GM19043 (cell line): ENCODE measurements around the gene KIF27.
"Not testable (repeated sequence)": the region's sequence is repeated elsewhere in the genome, so short reads cannot be mapped to it uniquely, and the experiment has no call there.

Experiments
- ATAC-seq: cut with Tn5 transposase; IDR thresholded peaks from one replicate; pipeline ENCODE4 v1.9.1; 2021; ENCODE audit warnings: low read depth; ENCODE audit not compliant: unreplicated experiment

Gene KIF27

GRCh38 chr9:83932851-83933250 is 11.6 kb upstream of the KIF27 start:
- ATAC-seq, result no peak

- no peak for ATAC-seq
Measured at GRCh38 chr9:83932011-83932410, 10.8 kb upstream of the KIF27 start.

- ATAC-seq, result no peak
Measured at GRCh38 chr9:83930881-83931280, 9.6 kb upstream of the KIF27 start.

GRCh38 chr9:83927591-83927990 is 6.4 kb upstream of the KIF27 start:
- no peak for ATAC-seq

GRCh38 chr9:83920469-83920926 is 734 bp downstream of the KIF27 start:
- ATAC-seq, result peak; percentile 15

- no peak for ATAC-seq
Measured at GRCh38 chr9:83919111-83919510, 2.1 kb downstream of the KIF27 start.

- ATAC-seq, result peak; percentile 81
Measured at GRCh38 chr9:83912194-83912593, 9.0 kb downstream of the KIF27 start.

- no peak for ATAC-seq
Measured at GRCh38 chr9:83906144-83906543, 15.1 kb downstream of the KIF27 start.

GRCh38 chr9:83900615-83901014 is 20.6 kb downstream of the KIF27 start:
- ATAC-seq, result not testable (repeated sequence)

- not testable (repeated sequence) for ATAC-seq
Measured at GRCh38 chr9:83894301-83894700, 26.9 kb downstream of the KIF27 start.

- not testable (repeated sequence) for ATAC-seq
Measured at GRCh38 chr9:83886498-83886897, 34.7 kb downstream of the KIF27 start.

- ATAC-seq, result not testable (repeated sequence)
Measured at GRCh38 chr9:83885559-83886240, 35.5 kb downstream of the KIF27 start.

- ATAC-seq, result not testable (repeated sequence)
Measured at GRCh38 chr9:83881687-83882408, 39.4 kb downstream of the KIF27 start.

GRCh38 chr9:83875559-83875958 is 45.7 kb downstream of the KIF27 start:
- ATAC-seq, result not testable (repeated sequence)

- peak; percentile 68 for ATAC-seq
Measured at GRCh38 chr9:83849895-83850294, 71.3 kb downstream of the KIF27 start.

- not testable (repeated sequence) for ATAC-seq
Measured at GRCh38 chr9:83837070-83837643, 84.1 kb downstream of the KIF27 start.

GRCh38 chr9:83830426-83831071 is 90.7 kb downstream of the KIF27 start:
- not testable (repeated sequence) for ATAC-seq

GRCh38 chr9:83824986-83825623 is 96.1 kb downstream of the KIF27 start:
- ATAC-seq, result not testable (repeated sequence)

- peak; percentile 72 for ATAC-seq
Measured at GRCh38 chr9:83817356-83818278, 103.6 kb downstream of the KIF27 start, which contains the start of gene GKAP1. Gene GKAP1, minus strand, starts transcription at chr9:83817769. Its CDS starts 11,252 bp downstream, at chr9:83806517.
